HepG2 (cell line): ENCODE measurements around the gene KATNAL2. TPM values are rescaled to one million over a fixed set of nuclear protein-coding genes. Genes with fewer than 3 reads are reported as not detected.

Source experiments
- AGO2 ChIP-seq: fragments of 200-400 bp; formaldehyde crosslinking; optimal IDR thresholded peaks from 2 replicates; pipeline ENCODE3; 2017; ENCODE audit warnings: mild to moderate bottlenecking, low read depth, low read length, moderate library complexity
- BCL6 ChIP-seq: IDR thresholded peaks from 2 replicates; pipeline ENCODE4 v1.6.1; 2016; ENCODE audit warnings: missing genetic modification reagents, missing compliant biosample characterization
- CCAR2 ChIP-seq: fragments of 200-400 bp; formaldehyde crosslinking; optimal IDR thresholded peaks from 2 replicates; pipeline ENCODE3; 2018; ENCODE audit warnings: low read depth, mild to moderate bottlenecking, low read length, moderate library complexity
- CEBPG ChIP-seq: IDR thresholded peaks from 2 replicates; pipeline ENCODE4 v1.6.1; 2016
- CREM ChIP-seq, 2 experiments: sonication (generic) in 1 of 2; formaldehyde crosslinking in 1 of 2; IDR thresholded peaks; 2 replicates each; pipeline versions ENCODE4 v1.4.0 to v1.6.1; 2016 to 2020; ENCODE audit warnings: antibody characterized with exemption in 1 of 2, mild to moderate bottlenecking in 1 of 2, missing genetic modification reagents in 1 of 2
- DPF2 ChIP-seq: sonication (generic); formaldehyde crosslinking; IDR thresholded peaks from 2 replicates; pipeline ENCODE4 v1.4.0; 2020; ENCODE audit warnings: mild to moderate bottlenecking, low read depth, missing genetic modification reagents, borderline replicate concordance
- GFI1 ChIP-seq: sonication (generic); formaldehyde crosslinking; IDR thresholded peaks from 2 replicates; pipeline ENCODE4 v1.5.0; 2020; ENCODE audit warnings: missing genetic modification reagents, mild to moderate bottlenecking, borderline replicate concordance
- NR2F2 ChIP-seq: IDR thresholded peaks from 2 replicates; pipeline ENCODE4 v1.6.1; 2012; ENCODE audit warnings: low read depth, inconsistent platforms, borderline replicate concordance
- NR3C1 ChIP-seq: sonication (generic); formaldehyde crosslinking; IDR thresholded peaks from 2 replicates; pipeline ENCODE4 v1.4.0; 2020; ENCODE audit warnings: missing genetic modification reagents
- SOX13 ChIP-seq, 3 experiments: fragments of 450-650 bp in 1 of 3; sonication (generic) in 1 of 3; formaldehyde crosslinking in 1 of 3; IDR thresholded peaks in 2 of 3; conservative IDR thresholded peaks in 1 of 3; 2 replicates each; pipeline versions ENCODE4 v1.5.0 to v1.6.1; 2016 to 2020; ENCODE audit warnings: antibody characterized with exemption in 1 of 3, mild to moderate bottlenecking in 1 of 3, missing compliant biosample characterization in 1 of 3, missing genetic modification reagents in 1 of 3, moderate library complexity in 1 of 3
- TBX2 ChIP-seq: sonication (generic); formaldehyde crosslinking; IDR thresholded peaks from 2 replicates; pipeline ENCODE4 v1.5.0; 2020; ENCODE audit warnings: missing genetic modification reagents, mild to moderate bottlenecking, borderline replicate concordance
- ZBTB49 ChIP-seq: sonication (generic); formaldehyde crosslinking; IDR thresholded peaks from 2 replicates; pipeline ENCODE4 v1.4.0; 2020; ENCODE audit warnings: missing genetic modification reagents, borderline replicate concordance
- ZC3H13 ChIP-seq: sonication (generic); formaldehyde crosslinking; IDR thresholded peaks from 2 replicates; pipeline ENCODE4 v1.8.1; 2023; ENCODE audit warnings: mild to moderate bottlenecking, missing genetic modification reagents, moderate library complexity
- ZHX2 ChIP-seq, 2 experiments: sonication (generic) in 1 of 2; formaldehyde crosslinking in 1 of 2; IDR thresholded peaks; 2 replicates each; pipeline versions ENCODE4 v1.6.1 to v1.9.0; 2014 to 2022; ENCODE audit warnings: antibody characterized with exemption in 1 of 2, borderline replicate concordance in 1 of 2, inconsistent platforms in 1 of 2, low read depth in 1 of 2, missing genetic modification reagents in 1 of 2
- ZNF460 ChIP-seq: sonication (generic); formaldehyde crosslinking; IDR thresholded peaks from 2 replicates; pipeline ENCODE4 v1.5.1; 2020; ENCODE audit warnings: missing genetic modification reagents, mild to moderate bottlenecking, borderline replicate concordance
- polyA plus RNA-seq, 8 experiments: library from polyadenylated mRNA; depleted of rRNA in 3 of 8; stranded (reverse) in 7 of 8; unstranded in 1 of 8; fragments of >200 nt; fragmentation: Illumina TruSeq in 4 of 8; extraction: Trizol in 4 of 8; gene quantifications; 2 replicates each; pipeline versions ENCODE4 v1.2.1 to v1.2.3, GENCODE V29; 2011 to 2016; ENCODE audit warnings: low read depth in 4 of 8, missing spikeins in 1 of 8, mixed read lengths in 1 of 8; ENCODE audit not compliant: insufficient read depth in 1 of 8
- total RNA-seq, 5 experiments: library from RNA; depleted of rRNA; stranded (reverse); fragments of >200 nt; fragmentation: Illumina TruSeq; extraction: Trizol; gene quantifications; 2 replicates each; pipeline ENCODE4 v1.2.3, GENCODE V29; 2016; ENCODE audit warnings: low read depth in 1 of 5
- TF ChIP-seq, protein P1 (sequence below): sonication (generic); formaldehyde crosslinking; IDR thresholded peaks from 2 replicates; pipeline ENCODE4 v1.5.0; 2020; ENCODE audit warnings: mild to moderate bottlenecking, missing genetic modification reagents
- TF ChIP-seq, protein P2 (sequence below): IDR thresholded peaks from 2 replicates; pipeline ENCODE4 v1.6.1; 2018; ENCODE audit warnings: missing genetic modification reagents, mild to moderate bottlenecking, missing compliant biosample characterization

KATNAL2 gene
- total and polyA plus RNA-seq, 2 of the 13 experiments (the other 11 are each of a cell fraction or from before 2014, with no cell fraction given) = not detected

- TF ChIP-seq GFI1 (CRISPR knock-in tag) (peak; percentile 94), SOX13 (IDR thresholded peaks at IDR 0.05) (peak; percentile 96), SOX13 (CRISPR knock-in tag; conservative IDR thresholded peaks at IDR 0.05 in 1 of 2, IDR thresholded peaks at IDR 0.05 in 1 of 2) (peak in 1 of 2 experiments; percentile 99; a peak in 2 of 4 replicates), AGO2 (no peak), CCAR2 (no peak), ZC3H13 (CRISPR knock-in tag) (no peak), CREM (IDR thresholded peaks at IDR 0.05) (peak; percentile 79; the same call in 1 of the 2 replicates), CREM (CRISPR knock-in tag; IDR thresholded peaks at IDR 0.05) (no peak), ZBTB49 (CRISPR knock-in tag) (no peak), DPF2 (peak; percentile 59; the same call in 1 of the 2 replicates), ZHX2 (IDR thresholded peaks at IDR 0.05; ENCODE audit: low read depth) (no peak), ZHX2 (CRISPR knock-in tag; IDR thresholded peaks at IDR 0.05; ENCODE audit: borderline replicate concordance) (no peak), TBX2 (CRISPR knock-in tag) (peak; percentile 57; the same call in 1 of the 2 replicates), ZNF460 (CRISPR knock-in tag) (no peak), BCL6 (CRISPR knock-in tag) (peak; percentile 79), NR2F2 (peak; percentile 78), NR3C1 (CRISPR knock-in tag) (no peak), CEBPG (CRISPR knock-in tag) (peak; percentile 87)
- TF ChIP-seq, protein P1, sequence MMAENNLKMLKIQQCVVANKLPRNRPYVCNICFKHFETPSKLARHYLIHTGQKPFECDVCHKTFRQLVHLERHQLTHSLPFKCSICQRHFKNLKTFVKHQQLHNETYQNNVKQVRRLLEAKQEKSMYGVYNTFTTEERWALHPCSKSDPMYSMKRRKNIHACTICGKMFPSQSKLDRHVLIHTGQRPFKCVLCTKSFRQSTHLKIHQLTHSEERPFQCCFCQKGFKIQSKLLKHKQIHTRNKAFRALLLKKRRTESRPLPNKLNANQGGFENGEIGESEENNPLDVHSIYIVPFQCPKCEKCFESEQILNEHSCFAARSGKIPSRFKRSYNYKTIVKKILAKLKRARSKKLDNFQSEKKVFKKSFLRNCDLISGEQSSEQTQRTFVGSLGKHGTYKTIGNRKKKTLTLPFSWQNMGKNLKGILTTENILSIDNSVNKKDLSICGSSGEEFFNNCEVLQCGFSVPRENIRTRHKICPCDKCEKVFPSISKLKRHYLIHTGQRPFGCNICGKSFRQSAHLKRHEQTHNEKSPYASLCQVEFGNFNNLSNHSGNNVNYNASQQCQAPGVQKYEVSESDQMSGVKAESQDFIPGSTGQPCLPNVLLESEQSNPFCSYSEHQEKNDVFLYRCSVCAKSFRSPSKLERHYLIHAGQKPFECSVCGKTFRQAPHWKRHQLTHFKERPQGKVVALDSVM (CRISPR knock-in tag) = no peak
- TF ChIP-seq, protein P2, sequence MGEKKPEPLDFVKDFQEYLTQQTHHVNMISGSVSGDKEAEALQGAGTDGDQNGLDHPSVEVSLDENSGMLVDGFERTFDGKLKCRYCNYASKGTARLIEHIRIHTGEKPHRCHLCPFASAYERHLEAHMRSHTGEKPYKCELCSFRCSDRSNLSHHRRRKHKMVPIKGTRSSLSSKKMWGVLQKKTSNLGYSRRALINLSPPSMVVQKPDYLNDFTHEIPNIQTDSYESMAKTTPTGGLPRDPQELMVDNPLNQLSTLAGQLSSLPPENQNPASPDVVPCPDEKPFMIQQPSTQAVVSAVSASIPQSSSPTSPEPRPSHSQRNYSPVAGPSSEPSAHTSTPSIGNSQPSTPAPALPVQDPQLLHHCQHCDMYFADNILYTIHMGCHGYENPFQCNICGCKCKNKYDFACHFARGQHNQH = 0 out of 2 replicates have a peak, but pooled peaks have one; percentile 51
These were observed 178.4 kb downstream of the KATNAL2 start (continued) for GRCh38 chr18:47095810-47096209.
